DMS114 treated with DMSO at 0.1 percent for 48 hours (cell line): ENCODE results near the gene PRSS37.

ENCODE experiments used
- DNase-seq: peaks from one replicate; lab custom pipeline; 2025; ENCODE audit not compliant: unreplicated experiment; lab: John Stamatoyannopoulos, UW

Gene PRSS37

DNA sequence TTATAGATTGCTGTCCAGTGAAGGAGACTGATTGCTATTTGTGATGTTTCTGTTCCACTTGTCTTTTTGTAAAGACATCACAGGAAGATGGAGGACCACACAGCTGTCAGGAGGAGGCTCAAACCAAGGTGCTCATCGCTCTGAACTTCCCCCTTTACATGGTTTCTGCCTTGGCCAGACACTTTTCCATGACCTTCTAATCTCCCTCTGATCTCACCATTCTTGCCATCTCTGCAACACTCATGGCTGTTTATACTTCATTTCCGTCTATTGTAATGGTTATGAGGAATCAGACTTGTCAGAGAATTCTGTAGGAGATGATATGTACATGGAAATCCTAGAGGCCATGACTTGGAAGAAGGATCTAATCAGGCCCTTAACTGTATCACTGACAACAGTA is 53.0 kb downstream of the PRSS37 start:
- no peak for DNase-seq
